Trophoblast cell (in vitro differentiated cells and primary cell): Measurements from ENCODE around the gene STAT5A.

Experiments
- DNase-seq, 2 donors: peaks; one replicate each; pipeline ENCODE4 v3.0.0-alpha.2; 2016
- H2AFZ ChIP-seq: 2 replicates; pipeline ENCODE4 v1.6.1; 2013; ENCODE audit warnings: low read length, moderate library complexity, mild to moderate bottlenecking; ENCODE audit not compliant: insufficient read depth, poor library complexity
- H2AK5ac ChIP-seq: 2 replicates; pipeline ENCODE4 v1.6.1; 2013; ENCODE audit warnings: mild to moderate bottlenecking, low read length
- H2BK120ac ChIP-seq: 2 replicates; pipeline ENCODE4 v1.6.1; 2013; ENCODE audit warnings: low read length, mild to moderate bottlenecking, moderate library complexity; ENCODE audit not compliant: insufficient read depth, poor library complexity
- H2BK12ac ChIP-seq: 2 replicates; pipeline ENCODE4 v1.6.1; 2013; ENCODE audit warnings: mild to moderate bottlenecking, low read length, moderate library complexity
- H2BK5ac ChIP-seq: 2 replicates; pipeline ENCODE4 v1.6.1; 2013; ENCODE audit warnings: low read length, low read depth, moderate library complexity, mild to moderate bottlenecking; ENCODE audit not compliant: poor library complexity
- H3K14ac ChIP-seq: 2 replicates; pipeline ENCODE4 v1.6.1; 2013; ENCODE audit warnings: mild to moderate bottlenecking, low read length
- H3K18ac ChIP-seq: 2 replicates; pipeline ENCODE4 v1.6.1; 2013; ENCODE audit warnings: mild to moderate bottlenecking, low read length
- H3K23ac ChIP-seq: 2 replicates; pipeline ENCODE4 v1.6.1; 2013; ENCODE audit warnings: low read length
- H3K27ac ChIP-seq: 2 replicates; pipeline ENCODE4 v1.5.1; 2013; ENCODE audit warnings: low read depth, mild to moderate bottlenecking, inconsistent platforms, low read length, moderate library complexity
- H3K27me3 ChIP-seq: 2 replicates; pipeline ENCODE4 v1.6.1; 2013; ENCODE audit warnings: inconsistent platforms, mild to moderate bottlenecking, low read length, moderate library complexity; ENCODE audit not compliant: insufficient read depth
- H3K36me3 ChIP-seq, 2 experiments: 1 replicate in 1 of 2; 2 replicates in 1 of 2; pipeline ENCODE4 v1.6.1; 2013; ENCODE audit warnings: low read length in 2 of 2, mild to moderate bottlenecking in 2 of 2, moderate library complexity in 1 of 2; ENCODE audit not compliant: insufficient read depth in 2 of 2, control insufficient read depth in 1 of 2
- H3K4ac ChIP-seq: 2 replicates; pipeline ENCODE4 v1.6.1; 2013; ENCODE audit warnings: low read depth, mild to moderate bottlenecking, low read length, moderate library complexity
- H3K4me1 ChIP-seq, 2 experiments: 1 replicate in 1 of 2; 2 replicates in 1 of 2; pipeline ENCODE4 v1.6.1; 2013; ENCODE audit warnings: low read length in 2 of 2, mild to moderate bottlenecking in 2 of 2, moderate library complexity in 1 of 2; ENCODE audit not compliant: insufficient read depth in 2 of 2, control insufficient read depth in 1 of 2
- H3K4me2 ChIP-seq: 2 replicates; pipeline ENCODE4 v1.6.1; 2013; ENCODE audit warnings: inconsistent platforms, mild to moderate bottlenecking, low read length, moderate library complexity
- H3K4me3 ChIP-seq: 2 replicates; pipeline ENCODE4 v1.5.1; 2013; ENCODE audit warnings: mild to moderate bottlenecking, low read depth, low read length, inconsistent platforms
- H3K79me1 ChIP-seq: one replicate; pipeline ENCODE4 v1.6.1; 2013; ENCODE audit warnings: low read length
- H3K79me2 ChIP-seq: 2 replicates; pipeline ENCODE4 v1.6.1; 2013; ENCODE audit warnings: low read length, mild to moderate bottlenecking; ENCODE audit not compliant: control insufficient read depth, insufficient read depth, poor library complexity
- H3K9ac ChIP-seq: 2 replicates; pipeline ENCODE4 v1.6.1; 2013; ENCODE audit warnings: mild to moderate bottlenecking, low read length
- H3K9me3 ChIP-seq: 2 replicates; pipeline ENCODE4 v1.6.1; 2013; ENCODE audit warnings: low read depth, mild to moderate bottlenecking, control low read depth, inconsistent platforms, low read length; ENCODE audit not compliant: insufficient read depth
- H4K12ac ChIP-seq: 2 replicates; pipeline ENCODE4 v1.6.1; 2013; ENCODE audit warnings: low read depth, mild to moderate bottlenecking, low read length, moderate library complexity
- H4K8ac ChIP-seq: 2 replicates; pipeline ENCODE4 v1.6.1; 2013; ENCODE audit warnings: low read depth, mild to moderate bottlenecking, low read length, moderate library complexity
- H4K91ac ChIP-seq: one replicate; pipeline ENCODE4 v1.6.1; 2013; ENCODE audit warnings: low read depth, mild to moderate bottlenecking, low read length, moderate library complexity
- WGBS: extraction: QIAGEN DNeasy Blood & Tissue Kit; methylation state at CpG from one replicate; pipeline ENCODE4 v1.1.7; 2013; ENCODE audit warnings: missing lambda C conversion rate; ENCODE audit not compliant: insufficient read length, insufficient coverage; ENCODE audit errors: extremely low coverage; 5-methylcytosine and 5-hydroxymethylcytosine counted together

Gene STAT5A

DNA sequence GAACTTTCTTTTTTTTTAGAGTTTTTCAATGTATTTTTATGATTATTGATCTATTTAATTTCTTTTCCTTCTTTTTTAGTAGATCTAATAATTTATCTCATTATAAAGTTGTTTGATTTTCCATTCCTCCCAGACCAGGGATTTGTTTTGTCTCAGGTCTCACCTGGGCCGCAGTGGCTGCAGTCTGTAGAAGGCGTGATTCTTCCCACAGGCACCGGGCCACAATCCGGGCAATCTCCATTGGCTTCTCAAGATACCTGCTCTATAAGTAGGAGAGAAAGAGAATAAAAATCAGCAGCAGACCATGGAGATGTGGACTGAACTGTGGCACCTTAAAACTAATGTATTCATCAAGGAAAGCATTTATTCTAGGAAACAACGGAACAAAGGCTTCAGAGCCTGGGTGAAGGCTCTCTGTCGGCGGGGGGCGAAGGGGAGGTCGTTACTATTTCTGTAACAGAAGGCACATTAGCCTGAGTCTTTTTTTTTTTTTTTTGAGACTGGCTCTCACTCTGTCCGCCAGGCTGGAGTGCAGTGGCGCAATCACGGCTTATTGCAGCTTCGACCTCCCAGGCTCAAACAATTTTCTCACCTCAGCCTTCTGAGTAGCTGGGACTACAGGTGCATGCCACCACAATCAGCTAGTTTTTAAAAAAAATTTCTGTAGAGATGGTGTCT is 57.2 kb downstream of the STAT5A start:
- no peaks in the 10 kb centered on the region for H3K4me1 ChIP-seq
- H3K23ac ChIP-seq: no peak overlapping the region
- H2BK5ac ChIP-seq: no peak overlapping the region
- no peak overlapping the region for H3K4ac ChIP-seq
- H2BK120ac ChIP-seq: no peak overlapping the region
- WGBS: no CpG with 5 or more reads among the region's 13 CpGs
- no peak overlapping the region for H3K4me2 ChIP-seq
- no peak overlapping the region for H4K8ac ChIP-seq
- no peak overlapping the region for H4K12ac ChIP-seq
- no peak overlapping the region for H3K27ac ChIP-seq
- no peak overlapping the region for H2AK5ac ChIP-seq
- no peak overlapping the region for H2BK12ac ChIP-seq
- no peaks in the 10 kb centered on the region for H3K27me3 ChIP-seq
- peaks cover 5 to 6% of the 10 kb centered on the region in 2 experiments for H3K36me3 ChIP-seq
- H3K4me3 ChIP-seq: no peak overlapping the region
- no peaks in the 10 kb centered on the region for H3K79me1 ChIP-seq
- no peaks in the 10 kb centered on the region for H3K9me3 ChIP-seq
- H4K91ac ChIP-seq: no peak overlapping the region
- H2AFZ ChIP-seq: no peak overlapping the region
- H3K9ac ChIP-seq: no peak overlapping the region
- H3K18ac ChIP-seq: no peak overlapping the region
- no peaks in the 10 kb centered on the region for H3K79me2 ChIP-seq
- DNase-seq: no peak
- H3K14ac ChIP-seq: no peak overlapping the region

- H3K14ac ChIP-seq: no peak overlapping the region
- no peak overlapping the region for H4K8ac ChIP-seq
- no peak overlapping the region for H3K18ac ChIP-seq
- H4K91ac ChIP-seq: no peak overlapping the region
- peaks cover 4 to 5% of the 10 kb centered on the region in 2 experiments for H3K36me3 ChIP-seq
- no peak overlapping the region for H4K12ac ChIP-seq
- H2BK12ac ChIP-seq: no peak overlapping the region
- no peaks in the 10 kb centered on the region for H3K27me3 ChIP-seq
- H3K4me3 ChIP-seq: no peak overlapping the region
- H3K9me3 ChIP-seq: no peaks in the 10 kb centered on the region
- no peaks in the 10 kb centered on the region for H3K79me1 ChIP-seq
- no peaks in the 10 kb centered on the region for H3K79me2 ChIP-seq
- no peak overlapping the region for H3K27ac ChIP-seq
- H3K9ac ChIP-seq: no peak overlapping the region
- H2AK5ac ChIP-seq: no peak overlapping the region
- no peak overlapping the region for H3K4ac ChIP-seq
- no peak overlapping the region for H2AFZ ChIP-seq
- no peak overlapping the region for H2BK120ac ChIP-seq
- no peak overlapping the region for H3K4me2 ChIP-seq
- H2BK5ac ChIP-seq: no peak overlapping the region
- WGBS: no CpG with 5 or more reads among the region's 8 CpGs
- H3K23ac ChIP-seq: no peak overlapping the region
- DNase-seq: no peak
- no peaks in the 10 kb centered on the region for H3K4me1 ChIP-seq
These were observed 58.2 kb downstream of the STAT5A start for GRCh38 chr17:42346481-42346880.

DNA sequence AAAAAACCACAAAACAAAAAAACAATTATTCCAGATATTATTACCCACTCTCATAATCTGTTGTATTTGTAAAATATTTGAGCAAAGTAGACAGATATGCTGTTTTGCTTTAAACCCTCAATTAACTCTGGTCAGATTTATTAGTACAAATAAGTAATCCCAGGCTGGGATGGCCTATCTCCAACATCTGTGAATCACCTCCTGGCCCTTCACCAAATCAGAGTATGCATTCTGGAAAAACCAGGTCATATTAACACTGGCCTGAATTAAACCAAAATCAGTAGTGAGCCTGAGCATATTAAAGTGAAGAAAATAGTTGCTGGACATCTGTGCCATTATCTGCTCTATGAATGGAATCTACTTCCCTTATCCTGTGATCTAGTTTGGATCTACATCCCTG is 58.9 kb downstream of the STAT5A start:
- no peak overlapping the region for H3K14ac ChIP-seq
- no peak overlapping the region for H3K9ac ChIP-seq
- H3K4me3 ChIP-seq: no peak overlapping the region
- peak; percentile 20 to 68 for DNase-seq
- no peaks in the 10 kb centered on the region for H3K9me3 ChIP-seq
- no peak overlapping the region for H3K27ac ChIP-seq
- no peaks in the 10 kb centered on the region for H3K27me3 ChIP-seq
- no peak overlapping the region for H3K23ac ChIP-seq
- H2BK12ac ChIP-seq: no peak overlapping the region
- H3K79me2 ChIP-seq: no peaks in the 10 kb centered on the region
- no peak overlapping the region for H4K91ac ChIP-seq
- H3K4ac ChIP-seq: no peak overlapping the region
- no peak overlapping the region for H2BK120ac ChIP-seq
- no peaks in the 10 kb centered on the region for H3K4me1 ChIP-seq
- no peak overlapping the region for H2AFZ ChIP-seq
- H4K12ac ChIP-seq: no peak overlapping the region
- H4K8ac ChIP-seq: no peak overlapping the region
- no peak overlapping the region for H2BK5ac ChIP-seq
- H3K79me1 ChIP-seq: no peaks in the 10 kb centered on the region
- no peak overlapping the region for H2AK5ac ChIP-seq
- no peak overlapping the region for H3K4me2 ChIP-seq
- no peak overlapping the region for H3K18ac ChIP-seq
- H3K36me3 ChIP-seq: peaks cover 2% of the 10 kb centered on the region in 2 experiments

DNA sequence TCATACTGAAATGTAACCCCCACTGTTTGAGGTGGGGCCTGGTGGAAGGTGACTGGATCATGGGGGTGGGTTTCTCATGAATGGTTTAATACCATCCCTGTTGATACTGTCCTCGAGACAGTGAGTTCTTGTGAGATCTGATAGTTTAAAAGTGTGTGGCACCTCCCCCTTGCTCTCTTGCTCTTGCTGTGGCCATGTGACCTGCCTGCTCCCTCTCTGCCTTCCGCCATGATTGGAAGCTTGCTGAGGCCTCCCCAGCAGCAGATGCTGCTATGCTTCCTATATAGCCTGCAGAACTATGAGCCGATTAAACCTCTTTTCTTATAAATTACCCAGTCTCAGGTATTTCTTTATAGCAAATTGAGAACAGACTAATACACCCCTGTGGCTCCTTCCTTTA is 59.3 kb downstream of the STAT5A start:
- Histone ChIP-seq H2AFZ (no peak overlapping the region), H4K91ac (no peak overlapping the region), H3K79me2 (no peaks in the 10 kb centered on the region), H4K8ac (no peak overlapping the region), H2BK5ac (no peak overlapping the region), H2BK120ac (no peak overlapping the region), H3K27me3 (no peaks in the 10 kb centered on the region), H3K79me1 (no peaks in the 10 kb centered on the region), H3K27ac (no peak overlapping the region), H2BK12ac (no peak overlapping the region), H3K14ac (no peak overlapping the region), H2AK5ac (no peak overlapping the region), H3K23ac (no peak overlapping the region), H3K4ac (no peak overlapping the region), H3K18ac (no peak overlapping the region), H3K4me1 (no peaks in the 10 kb centered on the region), H3K4me2 (no peak overlapping the region), H3K36me3 (peaks cover 2% of the 10 kb centered on the region in 2 experiments), H3K9me3 (no peaks in the 10 kb centered on the region), H3K4me3 (no peak overlapping the region), H4K12ac (no peak overlapping the region), H3K9ac (no peak overlapping the region)
- no CpG with 5 or more reads among the region's 3 CpGs for WGBS
- DNase-seq: no peak
